Activated naive CD8-positive, alpha-beta T cell treated with anti-CD3 and anti-CD28 coated beads for 36 hours (primary cell): Measurements from ENCODE around the gene ZNF362. TPM values are rescaled to one million over a fixed set of nuclear protein-coding genes. Genes with fewer than 3 reads are reported as not detected.
"Not testable (repeated sequence)": the region's sequence is repeated elsewhere in the genome, so short reads cannot be mapped to it uniquely, and the experiment has no call there.

Source experiments
- DNase-seq: peaks from one replicate; pipeline ENCODE4 v3.0.0; 2021
- H3K27ac Mint-ChIP-seq: one replicate; pipeline ENCODE4 v1.8.0; 2022; ENCODE audit warnings: mild to moderate bottlenecking, moderate library complexity, mixed read lengths
- H3K27me3 Mint-ChIP-seq: one replicate; pipeline ENCODE4 v1.8.0; 2022; ENCODE audit warnings: mild to moderate bottlenecking, mixed read lengths
- H3K36me3 Mint-ChIP-seq: one replicate; pipeline ENCODE4 v1.8.0; 2021; ENCODE audit warnings: mild to moderate bottlenecking, mixed read lengths
- H3K4me1 Mint-ChIP-seq: one replicate; pipeline ENCODE4 v1.8.0; 2021; ENCODE audit warnings: mixed read lengths
- H3K4me3 Mint-ChIP-seq: one replicate; pipeline ENCODE4 v1.8.0; 2022; ENCODE audit warnings: mild to moderate bottlenecking, moderate library complexity, mixed read lengths
- H3K9me3 Mint-ChIP-seq: one replicate; pipeline ENCODE4 v1.8.0; 2022; ENCODE audit warnings: mixed read lengths
- total RNA-seq, 2 experiments: library from RNA; stranded (reverse); gene quantifications; one replicate each; pipeline ENCODE4 v1.2.3, GENCODE V29; 2021

The ZNF362 gene
- total RNA-seq, 2 experiments from 2014 or later, result 7.2 to 9.2 TPM

DNA sequence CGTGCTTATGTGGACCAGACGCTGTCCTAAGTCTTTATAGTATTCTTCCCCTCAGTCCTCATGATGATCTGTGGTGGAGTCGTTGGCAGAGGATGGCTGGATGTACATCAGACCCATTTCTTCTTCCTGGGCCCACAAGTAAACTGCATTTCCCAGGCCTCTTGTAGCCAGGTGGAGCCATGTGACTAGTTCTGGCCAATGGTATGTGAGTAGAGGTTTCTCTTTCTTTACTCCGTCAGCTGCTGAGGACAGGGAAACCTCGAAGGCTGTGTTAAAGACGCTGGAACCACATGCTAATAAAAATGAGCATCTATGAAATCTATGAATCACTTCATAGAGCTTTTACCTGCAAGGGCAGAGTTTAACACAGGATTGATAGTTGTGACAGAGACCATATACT is 18.7 kb upstream of the ZNF362 start:
- H3K36me3 Mint-ChIP-seq, result no peaks in the 10 kb centered on the region
- no peaks in the 10 kb centered on the region for H3K27me3 Mint-ChIP-seq
- DNase-seq, result no peak
- H3K4me1 Mint-ChIP-seq, result peaks cover 6% of the 10 kb centered on the region
- H3K9me3 Mint-ChIP-seq, result no peaks in the 10 kb centered on the region
- no peak overlapping the region for H3K4me3 Mint-ChIP-seq
- H3K27ac Mint-ChIP-seq, result no peak overlapping the region

DNA sequence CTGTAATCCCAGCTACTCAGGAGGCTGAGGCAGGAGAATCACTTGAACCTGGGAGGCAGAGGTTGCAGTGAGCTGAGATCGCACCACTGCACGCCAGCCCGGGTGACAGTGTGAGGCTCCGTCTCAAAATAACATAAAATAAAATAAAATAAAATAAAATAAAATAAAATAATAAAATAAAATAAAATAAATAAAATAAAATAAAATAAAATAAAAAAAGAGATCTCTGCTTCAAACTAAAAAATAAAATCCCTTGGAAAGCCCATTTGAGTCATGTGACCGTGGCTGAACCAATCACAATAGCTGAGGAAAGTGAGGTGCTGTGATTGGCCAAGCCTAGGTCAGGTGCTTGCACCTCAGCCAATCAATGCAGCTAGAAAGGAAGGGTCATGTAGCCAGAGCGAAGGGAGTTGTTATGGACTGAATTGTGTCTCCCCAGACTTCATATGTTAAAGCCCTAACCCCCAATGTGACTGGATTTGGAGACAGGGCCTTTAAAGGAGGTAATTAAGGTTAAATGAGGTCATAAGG is 18.0 kb upstream of the ZNF362 start:
- H3K27me3 Mint-ChIP-seq, H3K4me3 Mint-ChIP-seq, H3K36me3 Mint-ChIP-seq, DNase-seq, H3K9me3 Mint-ChIP-seq, H3K4me1 Mint-ChIP-seq, H3K27ac Mint-ChIP-seq: not testable (repeated sequence)

DNA sequence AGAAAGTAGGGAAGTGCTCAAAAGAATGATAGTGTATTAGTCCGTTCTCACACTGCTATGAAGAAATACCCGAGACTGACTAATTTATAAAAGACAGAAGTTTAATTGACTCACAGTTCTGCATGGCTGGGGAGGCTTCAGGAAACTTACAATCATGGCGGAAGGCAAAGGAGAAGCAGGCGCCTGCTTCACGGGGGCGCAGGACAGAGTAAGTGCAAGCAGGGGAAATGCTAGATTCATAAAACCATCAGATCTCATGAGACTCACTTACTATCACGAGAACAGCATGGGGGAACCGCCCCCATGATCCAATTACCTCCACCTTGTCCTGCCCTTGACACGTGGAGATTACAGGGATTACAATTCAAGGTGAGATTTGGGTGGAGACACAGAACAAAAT is 16.9 kb upstream of the ZNF362 start:
- H3K4me3 Mint-ChIP-seq, H3K36me3 Mint-ChIP-seq, DNase-seq, H3K27me3 Mint-ChIP-seq, H3K27ac Mint-ChIP-seq, H3K9me3 Mint-ChIP-seq, H3K4me1 Mint-ChIP-seq: not testable (repeated sequence)

DNA sequence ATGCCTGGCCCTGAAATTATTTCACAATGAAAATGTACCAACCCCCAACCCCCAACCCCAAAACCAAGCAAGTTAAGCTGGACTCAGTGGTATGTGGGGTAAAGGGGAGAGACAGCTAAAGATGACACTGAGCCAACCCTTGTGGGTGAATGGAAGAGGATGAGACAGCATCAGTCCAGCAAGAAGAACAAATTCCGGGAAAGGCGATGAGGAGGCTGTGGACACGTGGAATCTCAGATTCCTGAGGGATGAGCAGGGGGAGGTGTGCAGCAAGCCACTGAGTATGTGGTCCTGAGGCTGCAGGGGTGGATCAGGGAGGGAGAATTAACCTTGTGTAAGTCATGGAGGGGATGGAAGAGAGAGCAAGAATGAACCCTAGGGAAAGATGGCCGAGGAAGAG is 14.4 kb upstream of the ZNF362 start:
- no peak for DNase-seq
- Mint-ChIP-seq H3K27ac (no peak overlapping the region), H3K27me3 (no peaks in the 10 kb centered on the region), H3K4me1 (peaks cover 5% of the 10 kb centered on the region), H3K9me3 (no peaks in the 10 kb centered on the region), H3K36me3 (no peaks in the 10 kb centered on the region), H3K4me3 (no peak overlapping the region)

DNA sequence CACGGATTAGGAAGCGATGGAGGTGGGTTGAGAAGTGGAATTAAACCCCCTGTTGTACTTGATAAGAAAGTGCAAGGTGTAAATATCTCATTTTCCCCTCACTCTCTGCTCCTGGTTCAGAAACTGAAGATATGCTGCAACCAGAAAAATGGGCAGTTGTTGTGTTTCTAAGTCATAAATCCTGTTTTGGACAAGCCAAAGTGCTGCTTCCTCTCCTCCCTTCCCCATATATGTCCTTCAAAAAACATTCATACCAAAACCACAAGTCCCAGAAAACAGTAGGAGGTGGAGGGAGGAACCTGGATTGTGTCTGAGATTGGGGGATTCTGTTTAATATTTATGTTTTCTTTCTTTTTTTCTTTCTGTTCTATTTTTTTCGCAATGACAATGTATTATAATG is 13.6 kb upstream of the ZNF362 start:
- Mint-ChIP-seq H3K36me3 (no peaks in the 10 kb centered on the region), H3K9me3 (no peaks in the 10 kb centered on the region), H3K27me3 (no peaks in the 10 kb centered on the region), H3K4me3 (no peak overlapping the region), H3K27ac (no peak overlapping the region), H3K4me1 (peaks cover under 1% of the 10 kb centered on the region)
- DNase-seq, result no peak

DNA sequence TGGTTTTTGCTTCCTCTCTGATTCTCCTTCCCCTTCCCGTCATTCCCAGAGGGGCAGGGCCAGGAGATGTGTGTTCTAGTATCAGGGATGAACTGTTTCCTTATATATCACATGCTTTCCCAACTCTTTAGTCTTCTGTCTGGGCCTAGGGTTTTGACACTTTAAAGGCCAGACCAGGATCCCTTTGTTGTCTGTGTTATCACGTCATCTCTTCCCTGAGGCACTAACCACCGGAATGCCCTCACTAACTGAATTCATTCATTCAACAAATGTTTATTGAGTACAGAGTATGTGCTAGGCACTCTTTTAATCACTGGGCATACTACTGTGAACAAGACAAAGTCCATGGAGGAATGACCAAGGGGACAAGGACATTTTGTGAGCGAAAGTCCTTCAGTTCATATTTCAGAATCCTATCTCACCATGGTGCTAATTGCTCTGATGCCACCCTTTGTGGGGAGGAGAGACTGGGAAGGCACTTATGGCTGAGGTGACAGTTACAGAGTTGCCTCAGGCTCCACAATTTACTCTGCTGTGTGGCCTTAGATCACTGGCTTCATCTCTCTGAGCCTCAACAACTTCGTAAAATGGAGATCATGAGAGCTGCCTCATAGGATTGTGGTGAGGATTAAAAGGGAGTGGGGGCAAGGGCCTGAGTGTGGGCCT is 12.0 kb upstream of the ZNF362 start:
- Mint-ChIP-seq H3K36me3 (no peaks in the 10 kb centered on the region), H3K9me3 (no peaks in the 10 kb centered on the region), H3K4me3 (no peak overlapping the region), H3K27ac (no peak overlapping the region), H3K4me1 (no peaks in the 10 kb centered on the region), H3K27me3 (no peaks in the 10 kb centered on the region)
- no peak for DNase-seq

DNA sequence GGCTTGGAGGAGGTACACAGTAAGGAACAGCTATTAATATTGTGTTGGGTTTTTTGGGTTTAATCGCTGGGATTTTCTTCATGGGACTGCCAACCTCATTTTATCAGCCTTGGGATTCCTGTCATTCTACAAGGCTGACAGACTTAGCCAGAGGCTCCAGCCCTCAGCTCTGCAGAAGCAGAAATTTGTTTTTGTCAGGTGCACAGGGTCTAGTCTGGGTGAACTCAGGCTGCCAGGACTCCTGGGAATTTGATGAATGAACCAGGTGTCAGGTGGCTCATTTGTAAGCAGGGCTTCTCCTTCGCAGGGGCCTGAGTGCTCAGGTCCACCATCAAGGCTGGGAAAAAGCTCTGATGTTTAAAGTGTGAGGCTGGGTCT is 11.5 kb upstream of the ZNF362 start:
- H3K27me3 Mint-ChIP-seq, result peaks cover 4% of the 10 kb centered on the region
- no peak overlapping the region for H3K4me3 Mint-ChIP-seq
- H3K9me3 Mint-ChIP-seq, result no peaks in the 10 kb centered on the region
- H3K27ac Mint-ChIP-seq, result no peak overlapping the region
- no peaks in the 10 kb centered on the region for H3K36me3 Mint-ChIP-seq
- H3K4me1 Mint-ChIP-seq, result no peaks in the 10 kb centered on the region
- DNase-seq, result no peak

DNA sequence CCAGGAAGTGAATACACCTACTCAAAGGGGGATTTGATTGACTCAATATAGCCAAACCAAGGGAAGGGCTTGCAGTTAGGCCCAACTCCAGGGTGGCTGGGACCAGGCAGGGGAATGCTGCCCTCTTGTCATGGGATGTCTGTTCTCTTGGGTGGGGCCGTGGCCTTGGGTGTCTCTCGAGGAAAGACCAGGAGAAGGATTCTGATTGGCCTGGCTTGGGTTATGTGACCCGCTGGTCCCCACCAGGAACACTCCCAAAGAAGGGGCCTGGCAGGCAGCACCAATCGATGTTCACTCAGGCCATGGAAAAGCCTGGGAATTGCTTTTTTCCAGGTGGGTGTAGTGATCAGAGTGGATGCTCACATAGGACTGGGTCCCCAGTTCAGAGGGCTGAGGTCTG is 10.1 kb upstream of the ZNF362 start:
- H3K9me3 Mint-ChIP-seq, result no peaks in the 10 kb centered on the region
- H3K36me3 Mint-ChIP-seq, result no peaks in the 10 kb centered on the region
- H3K27me3 Mint-ChIP-seq, result peaks cover 10% of the 10 kb centered on the region
- no peak overlapping the region for H3K4me3 Mint-ChIP-seq
- H3K4me1 Mint-ChIP-seq, result no peaks in the 10 kb centered on the region
- DNase-seq, result no peak
- H3K27ac Mint-ChIP-seq, result no peak overlapping the region

DNA sequence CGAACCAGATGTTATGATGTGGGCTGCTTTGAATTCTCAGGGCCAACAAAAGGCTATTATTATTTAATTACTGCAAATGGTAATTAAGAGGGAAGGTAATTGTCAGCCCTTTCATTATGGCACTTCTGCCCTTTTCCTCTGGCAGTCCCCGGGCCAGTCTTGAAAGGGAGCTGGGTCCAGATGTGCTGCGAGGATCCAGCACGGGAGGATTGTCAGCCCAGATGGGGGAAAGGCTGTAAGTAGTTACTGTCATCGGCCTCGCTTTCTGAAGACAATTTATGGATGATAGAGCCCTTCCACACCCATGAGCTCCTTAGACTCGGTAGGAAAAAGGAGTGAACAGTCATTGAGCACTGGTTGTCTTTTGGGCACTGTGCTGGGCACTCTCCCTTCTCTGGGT is 8.7 kb upstream of the ZNF362 start:
- Mint-ChIP-seq H3K27ac (no peak overlapping the region), H3K9me3 (no peaks in the 10 kb centered on the region), H3K4me3 (no peak overlapping the region), H3K36me3 (no peaks in the 10 kb centered on the region), H3K27me3 (peaks cover 10% of the 10 kb centered on the region), H3K4me1 (no peaks in the 10 kb centered on the region)
- no peak for DNase-seq

DNA sequence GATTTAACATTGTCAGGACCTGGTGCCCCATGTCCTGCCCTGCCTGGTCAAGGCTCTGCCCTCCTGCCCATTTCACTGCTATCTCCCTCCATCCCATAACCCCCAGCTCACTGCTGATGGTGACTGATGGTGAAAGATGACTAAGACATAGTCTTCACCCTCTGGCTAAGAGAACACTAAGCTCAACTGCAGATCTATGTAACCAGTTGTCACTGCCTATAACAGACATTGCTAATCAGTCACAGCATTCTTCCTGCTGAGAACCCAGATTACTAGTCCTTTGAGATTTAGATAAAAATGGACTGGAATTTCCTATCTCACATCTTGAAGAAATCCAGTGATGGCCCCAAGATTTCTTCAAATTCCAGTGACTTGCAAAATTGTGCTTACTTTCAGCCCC is 8.0 kb upstream of the ZNF362 start:
- peaks cover 10% of the 10 kb centered on the region for H3K27me3 Mint-ChIP-seq
- H3K4me3 Mint-ChIP-seq, result no peak overlapping the region
- no peaks in the 10 kb centered on the region for H3K4me1 Mint-ChIP-seq
- no peaks in the 10 kb centered on the region for H3K36me3 Mint-ChIP-seq
- DNase-seq, result no peak
- no peaks in the 10 kb centered on the region for H3K9me3 Mint-ChIP-seq
- no peak overlapping the region for H3K27ac Mint-ChIP-seq

DNA sequence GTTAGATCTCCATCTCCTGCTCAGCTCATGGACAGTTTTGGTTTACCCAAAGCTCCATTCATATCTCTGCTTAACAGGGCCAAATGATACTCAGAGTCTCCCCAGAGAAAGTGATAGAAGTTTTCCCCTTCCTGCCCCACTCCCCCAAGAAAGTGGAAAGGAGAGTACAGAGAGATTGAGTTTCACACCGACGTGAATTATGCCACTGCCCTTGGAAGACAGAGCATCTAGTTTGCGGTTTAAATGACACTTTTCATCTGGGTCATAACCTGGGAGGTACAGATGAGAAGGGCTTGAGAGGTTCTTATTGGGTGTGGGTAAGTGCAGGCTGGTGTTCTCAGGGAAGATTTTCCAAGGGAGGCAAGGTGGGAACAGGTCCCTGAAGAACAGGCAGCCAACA is 6.9 kb upstream of the ZNF362 start:
- DNase-seq, result no peak
- Mint-ChIP-seq H3K4me3 (no peak overlapping the region), H3K4me1 (no peaks in the 10 kb centered on the region), H3K36me3 (no peaks in the 10 kb centered on the region), H3K9me3 (no peaks in the 10 kb centered on the region), H3K27me3 (peaks cover 10% of the 10 kb centered on the region), H3K27ac (no peak overlapping the region)

DNA sequence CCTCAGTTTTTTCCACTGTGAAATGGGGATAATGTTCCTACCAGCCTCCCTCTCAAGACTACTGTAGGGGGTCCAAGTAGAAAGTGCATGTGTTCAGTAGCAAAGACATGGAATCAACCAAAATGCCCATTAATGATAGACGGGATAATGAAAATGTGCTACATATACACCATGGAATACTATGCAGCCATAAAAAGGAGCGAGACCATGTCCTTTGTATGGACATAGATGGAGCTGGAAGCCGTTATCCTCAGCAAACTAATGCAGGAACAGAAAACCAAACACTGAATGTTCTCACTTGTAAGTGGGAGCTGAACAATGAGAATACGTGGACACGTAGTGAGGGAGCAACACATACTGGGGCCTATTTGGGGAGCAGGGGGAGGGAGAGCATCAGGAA is 6.1 kb upstream of the ZNF362 start:
- H3K27ac Mint-ChIP-seq, result no peak overlapping the region
- H3K27me3 Mint-ChIP-seq, result peaks cover 10% of the 10 kb centered on the region
- DNase-seq, result no peak
- H3K4me3 Mint-ChIP-seq, result no peak overlapping the region
- H3K9me3 Mint-ChIP-seq, result no peaks in the 10 kb centered on the region
- H3K36me3 Mint-ChIP-seq, result no peaks in the 10 kb centered on the region
- H3K4me1 Mint-ChIP-seq, result peaks cover 1% of the 10 kb centered on the region

DNA sequence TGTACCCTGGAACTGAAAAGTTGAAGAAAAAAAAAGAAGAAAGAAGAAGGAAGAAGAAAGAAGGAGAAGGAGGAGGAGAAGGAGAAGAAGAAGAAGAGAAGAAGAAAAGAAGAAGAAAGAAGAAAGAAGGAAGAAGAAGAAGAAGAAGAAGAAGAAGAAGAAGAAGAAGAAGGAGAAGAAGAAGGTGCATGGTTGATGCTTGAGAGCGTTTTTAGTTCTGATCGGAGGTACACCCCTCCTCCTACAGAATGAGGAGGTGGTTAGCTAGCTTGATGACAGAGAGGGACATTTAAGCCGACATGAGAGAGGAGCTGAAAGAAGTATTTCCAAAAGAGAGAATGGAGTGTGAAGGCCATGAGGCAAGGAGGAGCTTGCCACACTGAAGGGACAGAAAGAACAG is 5.6 kb upstream of the ZNF362 start:
- peaks cover 10% of the 10 kb centered on the region for H3K27me3 Mint-ChIP-seq
- no peaks in the 10 kb centered on the region for H3K9me3 Mint-ChIP-seq
- H3K4me1 Mint-ChIP-seq, result peaks cover 3% of the 10 kb centered on the region
- H3K4me3 Mint-ChIP-seq, result no peak overlapping the region
- DNase-seq, result no peak
- no peak overlapping the region for H3K27ac Mint-ChIP-seq
- H3K36me3 Mint-ChIP-seq, result no peaks in the 10 kb centered on the region

DNA sequence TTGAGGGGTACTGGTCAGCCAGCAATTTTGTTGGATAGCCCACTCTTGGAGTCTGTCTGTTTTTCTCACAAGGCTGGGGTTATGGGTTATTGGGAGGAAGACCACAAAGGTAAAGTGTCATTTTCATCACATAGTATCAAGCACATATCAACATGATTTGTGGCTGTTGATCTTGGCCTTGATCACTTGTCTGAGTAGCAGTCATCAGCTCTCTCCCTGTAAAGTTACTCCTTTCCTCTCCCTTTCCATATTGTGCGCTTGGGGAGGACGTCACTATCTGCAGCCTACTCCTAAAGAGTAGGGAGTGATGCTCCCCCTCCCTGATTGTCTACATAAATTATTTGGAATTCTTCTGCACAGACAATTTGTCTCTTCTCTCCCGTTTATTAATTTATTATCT is 1.8 kb upstream of the ZNF362 start:
- no peak overlapping the region for H3K4me3 Mint-ChIP-seq

DNA sequence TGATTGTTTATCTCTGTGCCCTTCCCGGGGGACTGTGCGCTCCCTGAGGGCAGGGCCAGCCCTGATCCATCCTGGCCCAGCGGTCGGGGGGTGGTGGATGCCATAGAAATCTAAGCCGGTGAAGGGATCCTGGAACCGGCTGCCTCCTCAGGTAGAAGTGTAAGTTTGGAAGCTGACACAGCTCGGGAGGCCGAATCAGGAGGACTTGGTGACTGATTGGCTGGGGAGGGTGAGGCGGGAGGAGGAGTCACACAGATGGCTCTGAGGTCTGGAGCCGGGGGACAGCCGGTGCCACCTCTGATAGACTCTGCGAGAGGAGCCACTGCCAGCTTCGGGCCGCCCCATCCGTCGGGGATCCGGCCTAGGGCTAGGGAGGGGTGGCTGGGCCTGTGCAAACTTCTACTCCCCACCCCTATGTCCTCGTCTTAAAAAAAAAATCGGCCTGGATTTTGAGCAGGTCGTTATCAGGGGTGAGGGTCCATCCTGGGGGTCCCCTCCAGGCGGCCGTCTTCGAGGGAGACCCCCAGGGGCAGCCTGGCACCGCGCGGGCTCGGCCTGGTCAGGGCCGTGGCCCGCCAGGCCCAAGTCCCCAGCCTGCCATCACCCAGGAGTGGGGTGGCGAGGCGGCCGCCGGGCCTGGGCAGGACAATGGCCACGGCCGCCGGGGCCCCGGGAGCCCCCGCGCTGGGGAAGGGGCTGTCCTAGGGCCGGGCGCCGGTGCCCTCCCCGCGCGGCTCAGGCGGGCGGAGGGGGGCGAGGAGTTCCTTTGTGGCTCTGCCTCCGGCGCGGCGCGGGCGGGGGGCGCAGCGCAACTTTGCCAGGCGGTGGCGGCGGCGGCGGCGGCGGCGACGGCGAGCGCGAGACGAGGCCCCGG is 708 bp upstream of the ZNF362 start:
- peaks cover 25% of the 10 kb centered on the region for H3K4me1 Mint-ChIP-seq
- H3K27me3 Mint-ChIP-seq, result peaks cover 4% of the 10 kb centered on the region
- peak overlapping the region; percentile 54 for H3K4me3 Mint-ChIP-seq
- peaks cover 3% of the 10 kb centered on the region for H3K36me3 Mint-ChIP-seq
- peak; percentile 48 for DNase-seq
- no peak overlapping the region for H3K27ac Mint-ChIP-seq
- H3K9me3 Mint-ChIP-seq, result no peaks in the 10 kb centered on the region

More for the DNA sequence above, 1.8 kb upstream of the ZNF362 start:
- Mint-ChIP-seq H3K27ac (no peak overlapping the region), H3K36me3 (peaks cover 3% of the 10 kb centered on the region), H3K9me3 (no peaks in the 10 kb centered on the region), H3K4me1 (peaks cover 16% of the 10 kb centered on the region), H3K27me3 (peaks cover 8% of the 10 kb centered on the region)
- DNase-seq, result no peak

DNA sequence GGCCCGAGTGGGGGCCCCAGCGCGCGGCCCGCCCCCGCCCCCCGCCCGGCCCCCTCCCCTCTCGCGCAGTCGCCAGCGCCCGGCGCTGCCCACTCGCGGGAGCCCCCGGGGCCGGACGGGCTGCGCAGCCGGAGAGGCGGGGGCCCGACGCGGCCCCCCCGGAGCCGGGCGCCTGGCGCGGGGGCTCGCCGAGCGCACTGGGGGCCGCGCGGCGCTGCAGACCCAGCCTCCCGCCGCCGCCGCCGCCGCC is 146 bp upstream of the ZNF362 start:
- H3K4me1 Mint-ChIP-seq, result peaks cover 28% of the 10 kb centered on the region
- peaks cover 3% of the 10 kb centered on the region for H3K36me3 Mint-ChIP-seq
- H3K4me3 Mint-ChIP-seq, result peak overlapping the region; percentile 40
- H3K9me3 Mint-ChIP-seq, result no peaks in the 10 kb centered on the region
- no peak for DNase-seq
- no peaks in the 10 kb centered on the region for H3K27me3 Mint-ChIP-seq
- H3K27ac Mint-ChIP-seq, result no peak overlapping the region
